ENCODE measurements around the gene ATP8A1.

The ATP8A1 gene

GRCh38 chr4:42513748-42514492, 143.0 kb downstream of the ATP8A1 start:
- Histone ChIP-seq H3K36me3 (ENCODE audit: control insufficient read depth, insufficient read depth, low read length) (no peaks in the 10 kb centered on the region), H3K9ac (no peak overlapping the region)

GRCh38 chr4:42512226-42512625, 144.7 kb downstream of the ATP8A1 start:
- H3K79me2 ChIP-seq, result no peaks in the 10 kb centered on the region
- no peak overlapping the region for H2AFZ ChIP-seq
- no peaks in the 10 kb centered on the region for H3K36me3 ChIP-seq (ENCODE audit: control insufficient read depth, insufficient read depth, low read length)
- H3K27me3 ChIP-seq (ENCODE audit: control insufficient read depth, insufficient read depth, low read length), result no peaks in the 10 kb centered on the region
- H3K4me2 ChIP-seq (ENCODE audit: low read length), result no peak overlapping the region
- H3K9me3 ChIP-seq (ENCODE audit: control insufficient read depth, low read length), result no peaks in the 10 kb centered on the region
- TF ChIP-seq CTCF (IDR thresholded peaks at IDR 0.05), result no peak
- H3K27ac ChIP-seq, result no peak overlapping the region
- H3K4me1 ChIP-seq, result no peaks in the 10 kb centered on the region
- no peak overlapping the region for H3K4me3 ChIP-seq (ENCODE audit: low read depth, low read length)
- H3K9ac ChIP-seq, result no peak overlapping the region

More at GRCh38 chr4:42513748-42514492, 143.0 kb downstream of the ATP8A1 start:
- Histone ChIP-seq H3K79me2 (no peaks in the 10 kb centered on the region), H3K27me3 (ENCODE audit: control insufficient read depth, insufficient read depth, low read length) (no peaks in the 10 kb centered on the region), H3K9me3 (ENCODE audit: control insufficient read depth, low read length) (no peaks in the 10 kb centered on the region), H3K4me3 (ENCODE audit: low read depth, low read length) (no peak overlapping the region), H3K27ac (no peak overlapping the region), H2AFZ (no peak overlapping the region), H3K4me2 (ENCODE audit: low read length) (no peak overlapping the region), H3K4me1 (no peaks in the 10 kb centered on the region)
- no peak for TF ChIP-seq CTCF (IDR thresholded peaks at IDR 0.05)

GRCh38 chr4:42510225-42510624, 146.7 kb downstream of the ATP8A1 start:
- Histone ChIP-seq H3K27me3 (ENCODE audit: control insufficient read depth, insufficient read depth, low read length) (no peaks in the 10 kb centered on the region), H3K4me3 (ENCODE audit: low read depth, low read length) (no peak overlapping the region), H3K4me1 (no peaks in the 10 kb centered on the region), H3K36me3 (ENCODE audit: control insufficient read depth, insufficient read depth, low read length) (no peaks in the 10 kb centered on the region), H3K27ac (no peak overlapping the region), H3K79me2 (no peaks in the 10 kb centered on the region), H3K9me3 (ENCODE audit: control insufficient read depth, low read length) (no peaks in the 10 kb centered on the region), H2AFZ (no peak overlapping the region), H3K9ac (no peak overlapping the region), H3K4me2 (ENCODE audit: low read length) (no peak overlapping the region)
- TF ChIP-seq CTCF (IDR thresholded peaks at IDR 0.05), result no peak

- Histone ChIP-seq H3K4me1 (no peaks in the 10 kb centered on the region), H2AFZ (no peak overlapping the region), H3K9ac (no peak overlapping the region), H3K27ac (no peak overlapping the region), H3K9me3 (ENCODE audit: control insufficient read depth, low read length) (no peaks in the 10 kb centered on the region), H3K4me3 (ENCODE audit: low read depth, low read length) (no peak overlapping the region), H3K79me2 (no peaks in the 10 kb centered on the region), H3K36me3 (ENCODE audit: control insufficient read depth, insufficient read depth, low read length) (no peaks in the 10 kb centered on the region), H3K4me2 (ENCODE audit: low read length) (no peak overlapping the region), H3K27me3 (ENCODE audit: control insufficient read depth, insufficient read depth, low read length) (no peaks in the 10 kb centered on the region)
- TF ChIP-seq CTCF (IDR thresholded peaks at IDR 0.05), result no peak
Observed at GRCh38 chr4:42501624-42502401, 155.1 kb downstream of the ATP8A1 start.

All from parathyroid adenoma (tissue), 2 donors.